MCF 10A (cell line): ENCODE measurements around the gene MBD3L4. TPM values are rescaled to one million over a fixed set of nuclear protein-coding genes. Genes with fewer than 3 reads are reported as not detected.
"Not testable (repeated sequence)": the region's sequence is repeated elsewhere in the genome, so short reads cannot be mapped to it uniquely, and the experiment has no call there.

Experiments used
- BruUV-seq: library from RNA; stranded (reverse); fragments of 400-500 nt; replicated peaks from 2 replicates; lab custom pipeline; 2021; lab: Mats Ljungman, UMichigan
- CTCF ChIA-PET: fragments of 300-600 bp; sonication (Branson Sonifier 250); formaldehyde crosslinking; extraction: SDS; loops from one replicate; lab custom pipeline; 2021; ENCODE audit warnings: antibody characterized with exemption, inconsistent platforms; lab: Yijun Ruan, JAX
- POLR2A ChIA-PET: fragments of 300-600, 350-650 bp; sonication (Branson Sonifier 250); formaldehyde crosslinking; extraction: SDS; loops from one replicate; lab custom pipeline; 2020; ENCODE audit warnings: antibody characterized with exemption, inconsistent platforms; lab: Yijun Ruan, JAX
- DNase-seq: peaks from one replicate; pipeline ENCODE4 v3.0.0-alpha.2; 2018; ENCODE audit not compliant: unreplicated experiment
- H3K27ac Mint-ChIP-seq: one replicate; pipeline ENCODE4 v1.8.0; 2022; ENCODE audit warnings: mild to moderate bottlenecking, low read depth, mixed read lengths; ENCODE audit not compliant: unreplicated experiment
- H3K27me3 Mint-ChIP-seq: one replicate; pipeline ENCODE4 v1.8.0; 2022; ENCODE audit warnings: mixed read lengths; ENCODE audit not compliant: insufficient read depth, unreplicated experiment
- H3K36me3 Mint-ChIP-seq: one replicate; pipeline ENCODE4 v1.8.0; 2022; ENCODE audit warnings: mild to moderate bottlenecking, moderate library complexity, mixed read lengths; ENCODE audit not compliant: insufficient read depth, unreplicated experiment
- H3K4me1 Mint-ChIP-seq: one replicate; pipeline ENCODE4 v1.8.0; 2022; ENCODE audit warnings: mixed read lengths; ENCODE audit not compliant: insufficient read depth, unreplicated experiment
- H3K4me3 Mint-ChIP-seq: one replicate; pipeline ENCODE4 v1.8.0; 2022; ENCODE audit warnings: mild to moderate bottlenecking, moderate library complexity, mixed read lengths; ENCODE audit not compliant: unreplicated experiment
- H3K9me3 Mint-ChIP-seq: one replicate; pipeline ENCODE4 v1.8.0; 2022; ENCODE audit warnings: mixed read lengths; ENCODE audit not compliant: unreplicated experiment
- intact Hi-C: fragments of 100-400 bp; cut with micrococcal nuclease; formaldehyde crosslinking; loops from 2 replicates; pipeline ENCODE4 v1.14.1; 2022
- total RNA-seq: library from RNA; stranded (reverse); gene quantifications from 2 replicates; pipeline ENCODE4 v1.2.3, GENCODE V29; 2022

MBD3L4 gene
- total RNA-seq, 1 experiment from 2014 or later: not detected

- H3K27me3 Mint-ChIP-seq, H3K9me3 Mint-ChIP-seq, H3K27ac Mint-ChIP-seq, H3K36me3 Mint-ChIP-seq, H3K4me1 Mint-ChIP-seq, BruUV-seq, POLR2A ChIA-PET, DNase-seq, intact Hi-C loops, H3K4me3 Mint-ChIP-seq, CTCF ChIA-PET: not testable (repeated sequence)
Measured at GRCh38 chr19:7052896-7053295, 12.9 kb upstream of the MBD3L4 start.

GRCh38 chr19:7051421-7051820 lies 11.4 kb upstream of the MBD3L4 start:
- POLR2A ChIA-PET, H3K27me3 Mint-ChIP-seq, H3K9me3 Mint-ChIP-seq, CTCF ChIA-PET, BruUV-seq, intact Hi-C loops, H3K4me3 Mint-ChIP-seq, H3K27ac Mint-ChIP-seq, H3K36me3 Mint-ChIP-seq, DNase-seq, H3K4me1 Mint-ChIP-seq: not testable (repeated sequence)

DNA sequence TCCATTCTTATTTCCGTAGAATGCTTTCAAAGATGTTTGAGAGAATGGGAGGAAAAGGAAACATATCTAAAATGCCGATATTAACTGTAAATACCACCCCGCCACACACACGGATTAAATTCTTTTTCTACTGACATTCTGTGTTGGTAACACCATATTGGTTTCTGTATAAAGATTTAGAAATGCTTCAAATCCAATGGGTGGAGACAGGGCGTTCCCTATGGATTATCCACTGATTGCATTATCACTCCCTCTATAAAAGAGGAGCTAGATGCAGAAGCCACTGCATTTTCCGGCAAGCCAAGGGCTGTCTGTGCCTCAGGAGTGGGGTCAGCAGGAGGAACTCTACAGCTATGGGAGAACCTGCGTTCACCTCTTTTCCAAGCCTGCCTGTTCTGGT lies 9.0 kb upstream of the MBD3L4 start, which contains the start of gene MBD3L2:
Gene MBD3L2 (plus strand): TSS at position 301 of the 400 bp plus-strand sequence. CDS start 53 bp downstream, at position 354.
- POLR2A ChIA-PET, DNase-seq, intact Hi-C loops, H3K27ac Mint-ChIP-seq, H3K4me3 Mint-ChIP-seq, CTCF ChIA-PET, H3K4me1 Mint-ChIP-seq, BruUV-seq, H3K27me3 Mint-ChIP-seq, H3K36me3 Mint-ChIP-seq, H3K9me3 Mint-ChIP-seq: not testable (repeated sequence)

GRCh38 chr19:7041563-7041962 lies 1.6 kb upstream of the MBD3L4 start:
- H3K27me3 Mint-ChIP-seq, POLR2A ChIA-PET, BruUV-seq, H3K4me3 Mint-ChIP-seq, intact Hi-C loops, H3K36me3 Mint-ChIP-seq, CTCF ChIA-PET, DNase-seq, H3K27ac Mint-ChIP-seq, H3K4me1 Mint-ChIP-seq, H3K9me3 Mint-ChIP-seq: not testable (repeated sequence)

DNA sequence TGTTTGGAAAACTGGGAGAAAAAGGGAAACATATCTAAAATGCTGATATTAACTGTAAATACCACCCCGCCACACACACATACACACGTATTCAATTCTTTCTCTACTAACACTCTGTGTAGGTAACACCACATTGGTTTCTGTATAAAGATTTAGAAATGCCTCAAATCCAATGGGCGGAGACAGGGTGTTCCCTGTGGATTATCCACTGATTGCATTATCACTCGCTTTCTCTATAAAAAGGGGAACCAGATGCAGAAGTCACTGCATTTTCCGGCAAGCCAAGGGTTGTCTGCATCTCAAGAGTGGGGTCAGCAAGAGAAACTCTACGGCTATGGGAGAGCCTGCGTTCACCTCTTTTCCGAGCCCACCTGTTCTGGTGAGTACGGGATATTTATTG lies 9.7 kb downstream of the MBD3L4 start, which contains the start of gene MBD3L5:
Gene MBD3L5 (plus strand): TSS at position 301 of the 400 bp plus-strand sequence. CDS start 34 bp downstream, at position 335.
- H3K4me3 Mint-ChIP-seq, H3K36me3 Mint-ChIP-seq, intact Hi-C loops, CTCF ChIA-PET, H3K27me3 Mint-ChIP-seq, POLR2A ChIA-PET, H3K4me1 Mint-ChIP-seq, BruUV-seq, H3K27ac Mint-ChIP-seq, H3K9me3 Mint-ChIP-seq, DNase-seq: not testable (repeated sequence)

- H3K36me3 Mint-ChIP-seq, H3K9me3 Mint-ChIP-seq, H3K27me3 Mint-ChIP-seq, DNase-seq, H3K4me1 Mint-ChIP-seq, H3K4me3 Mint-ChIP-seq, H3K27ac Mint-ChIP-seq, BruUV-seq, POLR2A ChIA-PET, CTCF ChIA-PET, intact Hi-C loops: not testable (repeated sequence)
Measured at GRCh38 chr19:7028790-7029189, 11.2 kb downstream of the MBD3L4 start.

- H3K27me3 Mint-ChIP-seq, H3K9me3 Mint-ChIP-seq, CTCF ChIA-PET, intact Hi-C loops, BruUV-seq, H3K36me3 Mint-ChIP-seq, H3K4me1 Mint-ChIP-seq, H3K27ac Mint-ChIP-seq, POLR2A ChIA-PET, H3K4me3 Mint-ChIP-seq, DNase-seq: not testable (repeated sequence)
Measured at GRCh38 chr19:7021331-7021730, 18.6 kb downstream of the MBD3L4 start, which contains the start of gene MBD3L2B. TSS of gene MBD3L2B (minus strand) at chr19:7021431. CDS start at chr19:7021397, 34 bp downstream.
